ENCODE data around the gene LCOR. TPM values are rescaled to one million over a fixed set of nuclear protein-coding genes. Genes with fewer than 3 reads are reported as not detected.

Gene LCOR
- total and polyA plus RNA-seq, 4 donors: 2.5 to 31.2 (median 14.5) TPM

DNA sequence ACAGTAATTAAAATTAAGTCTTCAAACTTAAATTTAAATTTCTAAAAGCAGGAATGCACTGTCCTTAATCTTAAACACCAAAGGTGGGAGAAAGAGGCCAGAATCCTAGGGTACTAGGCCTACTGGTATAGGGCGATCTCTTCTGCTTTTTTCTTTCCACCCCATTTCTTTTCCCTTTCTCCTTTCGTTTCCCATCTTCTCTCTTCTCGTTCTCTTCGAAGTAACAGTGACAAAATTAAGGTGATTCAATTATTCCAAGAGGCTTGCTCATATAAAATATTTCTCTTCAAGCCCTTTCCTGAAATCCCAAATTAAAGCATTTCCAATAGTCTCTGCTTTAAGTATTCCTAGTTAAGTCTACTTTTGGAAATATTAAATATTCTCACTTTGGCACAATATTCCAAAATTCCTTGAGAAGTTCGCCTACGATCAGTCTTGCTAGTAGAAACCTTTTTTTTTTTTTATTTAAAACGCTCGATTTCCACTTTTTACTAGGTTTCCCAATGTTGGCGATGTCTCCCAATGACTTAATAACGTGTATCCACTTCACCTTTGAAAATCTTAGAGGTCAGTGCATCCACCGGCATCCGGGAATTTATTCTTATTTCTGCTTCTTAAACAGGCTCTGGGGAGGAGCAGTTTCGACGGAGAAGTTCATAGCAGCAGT is 765 bp upstream of the LCOR start:
- H3K27ac ChIP-seq (ENCODE audit: low read depth in 1 of 2, low read length in 2 of 2): peak overlapping the region; percentile 85 to 87
- H3K27me3 ChIP-seq (ENCODE audit: control insufficient read depth in 4 of 4, insufficient read depth in 4 of 4, low read length in 3 of 4): no peaks in the 10 kb centered on the region
- peak overlapping the region in 2 of 3 donors; percentile 51 to 98 for H3K4me3 ChIP-seq (ENCODE audit: low read depth in 1 of 3, low read length in 3 of 3)
- no peaks in the 10 kb centered on the region for H3K9me3 ChIP-seq (ENCODE audit: control insufficient read depth in 4 of 4, low read length in 3 of 4)
- no peaks in the 10 kb centered on the region for H3K36me3 ChIP-seq (ENCODE audit: control insufficient read depth in 4 of 4, insufficient read depth in 3 of 4, low read depth in 1 of 4, low read length in 3 of 4)
- H3K9ac ChIP-seq (ENCODE audit: low read depth in 1 of 2, low read length in 2 of 2): peak overlapping the region; percentile 63 to 64
- peaks cover under 1 to 31% (median 24%) of the 10 kb centered on the region in 4 donors for H3K4me1 ChIP-seq (ENCODE audit: control insufficient read depth in 4 of 4, insufficient read depth in 4 of 4, low read length in 3 of 4)
- WGBS: 25% methylated on average over 14 of the region's 14 CpGs
- TF ChIP-seq FOXA1 (IDR thresholded peaks at IDR 0.05) (no peak), RAD21 (IDR thresholded peaks at IDR 0.05) (no peak), NR2F2 (IDR thresholded peaks at IDR 0.05) (no peak), REST (IDR thresholded peaks at IDR 0.05) (no peak), TAF1 (conservative IDR thresholded peaks at IDR 0.05) (peak; percentile 39), ZBTB33 (IDR thresholded peaks at IDR 0.05) (no peak)
- DNase-seq (ENCODE audit: low spot score): no peak

DNA sequence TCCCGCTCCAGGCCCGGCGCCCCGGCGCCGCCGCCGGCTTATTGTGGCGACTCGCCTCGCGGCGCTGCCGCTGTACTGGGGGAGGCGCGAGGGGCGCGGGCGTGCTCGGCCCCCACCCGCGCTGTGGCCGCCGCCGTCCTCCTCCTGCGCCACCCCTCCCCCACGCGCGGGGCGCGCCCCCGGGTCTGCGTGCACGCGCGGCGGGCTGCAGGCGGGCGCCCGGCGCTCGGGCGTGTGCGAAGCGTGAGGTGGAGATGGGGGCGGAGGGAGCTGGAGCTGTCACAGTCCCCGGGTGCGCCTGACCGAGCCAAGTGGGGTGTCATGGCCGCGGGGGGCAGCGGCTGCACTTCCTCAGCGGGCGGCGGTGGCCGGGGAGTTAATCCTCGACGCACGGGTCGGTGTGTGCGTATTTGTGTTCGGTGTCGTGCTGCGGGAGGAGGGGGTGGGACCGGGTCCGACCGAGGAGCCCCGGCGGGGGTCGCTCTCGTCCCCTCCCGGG is 672 bp downstream of the LCOR start:
- peak; percentile 90 for DNase-seq (ENCODE audit: low spot score)
- H3K27ac ChIP-seq (ENCODE audit: low read depth in 1 of 2, low read length in 2 of 2): peak overlapping the region; percentile 88 to 89
- H3K27me3 ChIP-seq (ENCODE audit: control insufficient read depth in 4 of 4, insufficient read depth in 4 of 4, low read length in 3 of 4): no peaks in the 10 kb centered on the region
- H3K4me1 ChIP-seq (ENCODE audit: control insufficient read depth in 4 of 4, insufficient read depth in 4 of 4, low read length in 3 of 4): peaks cover 5 to 36% (median 28%) of the 10 kb centered on the region in 4 donors
- H3K9me3 ChIP-seq (ENCODE audit: control insufficient read depth in 4 of 4, low read length in 3 of 4): no peaks in the 10 kb centered on the region
- TF ChIP-seq, protein P1, sequence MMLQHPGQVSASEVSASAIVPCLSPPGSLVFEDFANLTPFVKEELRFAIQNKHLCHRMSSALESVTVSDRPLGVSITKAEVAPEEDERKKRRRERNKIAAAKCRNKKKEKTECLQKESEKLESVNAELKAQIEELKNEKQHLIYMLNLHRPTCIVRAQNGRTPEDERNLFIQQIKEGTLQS (IDR thresholded peaks at IDR 0.05): no peak
- TF ChIP-seq EGR1 (IDR thresholded peaks at IDR 0.05; ENCODE audit: low read depth in 2 of 2): no peak
- no peak for TF ChIP-seq YY1 (IDR thresholded peaks at IDR 0.05)
- TF ChIP-seq, protein P2, sequence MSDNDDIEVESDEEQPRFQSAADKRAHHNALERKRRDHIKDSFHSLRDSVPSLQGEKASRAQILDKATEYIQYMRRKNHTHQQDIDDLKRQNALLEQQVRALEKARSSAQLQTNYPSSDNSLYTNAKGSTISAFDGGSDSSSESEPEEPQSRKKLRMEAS (IDR thresholded peaks at IDR 0.05): no peak
- no peak for TF ChIP-seq RAD21 (IDR thresholded peaks at IDR 0.05)
- TF ChIP-seq TAF1 (conservative IDR thresholded peaks at IDR 0.05): no peak
- TF ChIP-seq NR2F2 (IDR thresholded peaks at IDR 0.05): no peak
- no peak for TF ChIP-seq CTCF (IDR thresholded peaks at IDR 0.05; ENCODE audit: low read depth, low read length, missing input control)
- TF ChIP-seq FOXA1 (IDR thresholded peaks at IDR 0.05): no peak
- no peak for TF ChIP-seq GABPA (IDR thresholded peaks at IDR 0.05 in 1 of 2, conservative IDR thresholded peaks at IDR 0.05 in 1 of 2)
- TF ChIP-seq RXRA (IDR thresholded peaks at IDR 0.05): no peak
- no peak for TF ChIP-seq ZBTB33 (IDR thresholded peaks at IDR 0.05)
- TF ChIP-seq HNF4G (IDR thresholded peaks at IDR 0.05): no peak
- no peak for TF ChIP-seq JUND (IDR thresholded peaks at IDR 0.05)
- TF ChIP-seq FOXA2 (IDR thresholded peaks at IDR 0.05): no peak
- peak overlapping the region in 1 of 2 donors; percentile 63 for H3K9ac ChIP-seq (ENCODE audit: low read depth in 1 of 2, low read length in 2 of 2)
- H3K4me3 ChIP-seq (ENCODE audit: low read depth in 1 of 3, low read length in 3 of 3): peak overlapping the region; percentile 62 to 98 (median 74)
- WGBS: under 1% methylated on average over 72 of the region's 72 CpGs
- H3K36me3 ChIP-seq (ENCODE audit: control insufficient read depth in 4 of 4, insufficient read depth in 3 of 4, low read depth in 1 of 4, low read length in 3 of 4): no peaks in the 10 kb centered on the region
